Breast epithelium (tissue), 3 donors: Measurements from ENCODE around the gene PLA2G2A.
"Not testable (repeated sequence)": the region's sequence is repeated elsewhere in the genome, so short reads cannot be mapped to it uniquely, and the experiment has no call there.

ENCODE experiments used
- POLR2A ChIP-seq: fragments of 450-650 bp; IDR thresholded peaks from one replicate; pipeline ENCODE4 v1.6.1; 2016; ENCODE audit warnings: antibody characterized with exemption, mild to moderate bottlenecking, moderate library complexity
- POLR2AphosphoS5 ChIP-seq, 3 donors: sonication (generic); formaldehyde crosslinking; IDR thresholded peaks; one replicate each; pipeline ENCODE4 v1.6.1; 2017; ENCODE audit warnings: antibody characterized with exemption in 3 of 3
- TF ChIP-seq, protein P1 (sequence below), 3 donors: fragments of 450-650 bp; IDR thresholded peaks; one replicate each; pipeline ENCODE4 v1.5.1; 2016 to 2017; ENCODE audit warnings: antibody characterized with exemption in 3 of 3, mild to moderate bottlenecking in 3 of 3, moderate library complexity in 3 of 3

DNA sequence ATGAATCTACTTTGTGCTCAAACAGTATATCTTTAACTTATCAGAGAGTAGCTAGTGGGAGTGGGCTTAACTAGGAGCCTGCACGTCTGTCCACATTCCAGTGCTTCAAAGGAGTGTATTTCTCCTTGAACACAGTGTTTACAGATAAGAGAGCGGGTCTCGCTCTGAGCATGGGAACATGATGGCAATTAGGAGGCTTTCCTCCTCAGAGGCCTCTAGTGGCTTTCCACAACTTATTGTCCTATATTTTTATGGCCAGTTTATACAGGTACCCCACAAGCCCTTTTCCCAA lies 52.3 kb downstream of the PLA2G2A start:
- TF ChIP-seq, protein P1, sequence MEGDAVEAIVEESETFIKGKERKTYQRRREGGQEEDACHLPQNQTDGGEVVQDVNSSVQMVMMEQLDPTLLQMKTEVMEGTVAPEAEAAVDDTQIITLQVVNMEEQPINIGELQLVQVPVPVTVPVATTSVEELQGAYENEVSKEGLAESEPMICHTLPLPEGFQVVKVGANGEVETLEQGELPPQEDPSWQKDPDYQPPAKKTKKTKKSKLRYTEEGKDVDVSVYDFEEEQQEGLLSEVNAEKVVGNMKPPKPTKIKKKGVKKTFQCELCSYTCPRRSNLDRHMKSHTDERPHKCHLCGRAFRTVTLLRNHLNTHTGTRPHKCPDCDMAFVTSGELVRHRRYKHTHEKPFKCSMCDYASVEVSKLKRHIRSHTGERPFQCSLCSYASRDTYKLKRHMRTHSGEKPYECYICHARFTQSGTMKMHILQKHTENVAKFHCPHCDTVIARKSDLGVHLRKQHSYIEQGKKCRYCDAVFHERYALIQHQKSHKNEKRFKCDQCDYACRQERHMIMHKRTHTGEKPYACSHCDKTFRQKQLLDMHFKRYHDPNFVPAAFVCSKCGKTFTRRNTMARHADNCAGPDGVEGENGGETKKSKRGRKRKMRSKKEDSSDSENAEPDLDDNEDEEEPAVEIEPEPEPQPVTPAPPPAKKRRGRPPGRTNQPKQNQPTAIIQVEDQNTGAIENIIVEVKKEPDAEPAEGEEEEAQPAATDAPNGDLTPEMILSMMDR (IDR thresholded peaks at IDR 0.05) = not testable (repeated sequence)
- TF ChIP-seq POLR2AphosphoS5 (IDR thresholded peaks at IDR 0.05); POLR2A: not testable (repeated sequence)
